ENCODE measurements around the gene SLC30A9.

GRCh38 chr4:41989994-41990364 is 351 bp upstream of the SLC30A9 start:
- TF ChIP-seq, protein P1, sequence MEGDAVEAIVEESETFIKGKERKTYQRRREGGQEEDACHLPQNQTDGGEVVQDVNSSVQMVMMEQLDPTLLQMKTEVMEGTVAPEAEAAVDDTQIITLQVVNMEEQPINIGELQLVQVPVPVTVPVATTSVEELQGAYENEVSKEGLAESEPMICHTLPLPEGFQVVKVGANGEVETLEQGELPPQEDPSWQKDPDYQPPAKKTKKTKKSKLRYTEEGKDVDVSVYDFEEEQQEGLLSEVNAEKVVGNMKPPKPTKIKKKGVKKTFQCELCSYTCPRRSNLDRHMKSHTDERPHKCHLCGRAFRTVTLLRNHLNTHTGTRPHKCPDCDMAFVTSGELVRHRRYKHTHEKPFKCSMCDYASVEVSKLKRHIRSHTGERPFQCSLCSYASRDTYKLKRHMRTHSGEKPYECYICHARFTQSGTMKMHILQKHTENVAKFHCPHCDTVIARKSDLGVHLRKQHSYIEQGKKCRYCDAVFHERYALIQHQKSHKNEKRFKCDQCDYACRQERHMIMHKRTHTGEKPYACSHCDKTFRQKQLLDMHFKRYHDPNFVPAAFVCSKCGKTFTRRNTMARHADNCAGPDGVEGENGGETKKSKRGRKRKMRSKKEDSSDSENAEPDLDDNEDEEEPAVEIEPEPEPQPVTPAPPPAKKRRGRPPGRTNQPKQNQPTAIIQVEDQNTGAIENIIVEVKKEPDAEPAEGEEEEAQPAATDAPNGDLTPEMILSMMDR (optimal IDR thresholded peaks at IDR 0.05 in 1 of 3, IDR thresholded peaks at IDR 0.05 in 1 of 3, conservative IDR thresholded peaks at IDR 0.05 in 1 of 3; ENCODE audit: extremely low read depth in 1 of 3, insufficient read depth in 2 of 3, low read length in 3 of 3) = no peak
- TF ChIP-seq EZH2 (IDR thresholded peaks at IDR 0.05; ENCODE audit: low read length) = no peak

All from keratinocyte (primary cell).